Subcutaneous adipose tissue (tissue), 4 donors: ENCODE measurements around the gene FOXC1. TPM values are rescaled to one million over a fixed set of nuclear protein-coding genes. Genes with fewer than 3 reads are reported as not detected.

Source experiments
- total RNA-seq, 4 donors: library from RNA; depleted of rRNA; stranded (reverse); fragments of >200 nt; gene quantifications; one replicate each; pipeline ENCODE4 v1.1.0, GENCODE V29; 2016
- TF ChIP-seq, protein P1 (sequence below): fragments of 450-650 bp; IDR thresholded peaks from one replicate; pipeline ENCODE4 v1.5.1; 2016; ENCODE audit warnings: low read depth, mild to moderate bottlenecking, control low read depth, antibody characterized with exemption, moderate library complexity

Gene FOXC1
- total RNA-seq, 4 donors from 2014 or later = 4.8 to 11.3 (median 8.6) TPM

DNA sequence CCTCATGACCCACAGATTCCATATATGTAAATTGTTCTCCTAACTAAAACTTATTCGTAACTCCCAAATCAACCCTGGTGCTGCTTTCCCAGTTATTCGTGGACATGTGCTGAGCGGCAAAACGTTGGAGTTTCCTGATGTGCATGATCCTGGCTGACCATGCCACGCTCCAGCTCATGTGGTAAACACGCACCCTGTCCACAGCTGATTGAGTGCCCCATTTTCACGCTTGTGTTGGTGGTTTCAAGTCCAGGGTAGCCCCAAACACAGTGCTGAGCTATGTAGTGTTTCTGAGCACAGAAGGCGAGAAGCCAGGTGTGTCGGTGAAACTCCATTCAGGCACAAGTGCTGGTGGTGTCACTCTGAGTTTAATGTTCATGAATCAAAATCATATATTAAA, 19.1 kb upstream of the FOXC1 start:
- TF ChIP-seq, protein P1, sequence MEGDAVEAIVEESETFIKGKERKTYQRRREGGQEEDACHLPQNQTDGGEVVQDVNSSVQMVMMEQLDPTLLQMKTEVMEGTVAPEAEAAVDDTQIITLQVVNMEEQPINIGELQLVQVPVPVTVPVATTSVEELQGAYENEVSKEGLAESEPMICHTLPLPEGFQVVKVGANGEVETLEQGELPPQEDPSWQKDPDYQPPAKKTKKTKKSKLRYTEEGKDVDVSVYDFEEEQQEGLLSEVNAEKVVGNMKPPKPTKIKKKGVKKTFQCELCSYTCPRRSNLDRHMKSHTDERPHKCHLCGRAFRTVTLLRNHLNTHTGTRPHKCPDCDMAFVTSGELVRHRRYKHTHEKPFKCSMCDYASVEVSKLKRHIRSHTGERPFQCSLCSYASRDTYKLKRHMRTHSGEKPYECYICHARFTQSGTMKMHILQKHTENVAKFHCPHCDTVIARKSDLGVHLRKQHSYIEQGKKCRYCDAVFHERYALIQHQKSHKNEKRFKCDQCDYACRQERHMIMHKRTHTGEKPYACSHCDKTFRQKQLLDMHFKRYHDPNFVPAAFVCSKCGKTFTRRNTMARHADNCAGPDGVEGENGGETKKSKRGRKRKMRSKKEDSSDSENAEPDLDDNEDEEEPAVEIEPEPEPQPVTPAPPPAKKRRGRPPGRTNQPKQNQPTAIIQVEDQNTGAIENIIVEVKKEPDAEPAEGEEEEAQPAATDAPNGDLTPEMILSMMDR = no peak

GRCh38 chr6:1591243-1591642, 18.5 kb upstream of the FOXC1 start:
- TF ChIP-seq, protein P1 = no peak

DNA sequence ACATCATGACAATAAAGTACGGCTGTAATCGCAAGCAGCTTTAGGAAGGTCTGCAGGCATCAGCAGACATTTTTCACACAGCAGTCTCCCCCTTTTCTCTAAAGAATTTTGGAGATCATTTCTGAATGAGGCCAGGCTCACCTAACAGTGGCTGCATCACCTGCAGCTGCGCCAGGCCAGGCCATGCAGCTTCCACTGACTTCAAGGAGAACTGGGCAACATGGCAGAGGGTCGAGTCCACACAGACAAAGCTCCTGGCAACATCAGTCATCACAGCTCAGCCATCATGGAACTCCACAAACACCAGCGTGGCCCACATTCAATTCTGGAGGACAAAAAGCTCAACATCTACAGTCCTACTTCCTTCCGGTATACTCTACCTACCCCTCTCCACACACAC, 17.8 kb upstream of the FOXC1 start:
- TF ChIP-seq, protein P1 = no peak

- TF ChIP-seq, protein P1 = no peak
Measured at GRCh38 chr6:1592852-1593251, 16.9 kb upstream of the FOXC1 start.

- TF ChIP-seq, protein P1 = no peak
Measured at GRCh38 chr6:1593286-1593957, 16.3 kb upstream of the FOXC1 start.

DNA sequence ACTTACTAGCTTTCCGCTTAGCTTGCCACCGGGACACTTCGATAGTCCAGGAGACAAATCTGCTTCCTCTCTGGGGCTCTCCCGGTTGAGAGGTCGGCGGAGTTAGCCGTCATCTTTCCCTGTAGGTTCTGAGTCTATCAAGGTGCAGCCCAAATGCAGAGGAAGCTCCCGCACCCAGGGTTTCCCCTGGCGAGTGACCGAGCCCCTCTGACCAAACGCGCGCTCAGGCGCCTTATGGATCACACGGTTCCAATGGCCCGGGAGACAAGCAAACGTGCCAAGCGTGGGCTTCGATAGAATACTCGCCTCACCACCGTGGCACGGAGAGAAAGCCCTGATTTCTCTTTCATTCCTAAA, 15.8 kb upstream of the FOXC1 start:
- TF ChIP-seq, protein P1 = no peak

- TF ChIP-seq, protein P1 = no peak
Measured at GRCh38 chr6:1594445-1595200, 15.1 kb upstream of the FOXC1 start.
